NB4 (cell line): ENCODE results near the gene CYP2B6.
"Not testable (repeated sequence)": the region's sequence is repeated elsewhere in the genome, so short reads cannot be mapped to it uniquely, and the experiment has no call there.

Experiments
- DNase-seq: peaks from one replicate; pipeline ENCODE4 v3.0.0; 2010; ENCODE audit warnings: low read depth
- H3K4me3 ChIP-seq: one replicate; pipeline ENCODE4 v1.5.1; 2011; ENCODE audit warnings: mild to moderate bottlenecking, low read depth, low read length, moderate library complexity
- CTCF ChIP-seq: IDR thresholded peaks from one replicate; pipeline ENCODE4 v1.5.1; 2012; ENCODE audit warnings: low read depth, low read length
- MAX ChIP-seq: IDR thresholded peaks from 2 replicates; pipeline ENCODE4 v1.6.1; 2011; ENCODE audit warnings: low read depth, low read length
- MYC ChIP-seq: IDR thresholded peaks from 2 replicates; pipeline ENCODE4 v1.6.1; 2011; ENCODE audit warnings: low read depth, low read length
- POLR2A ChIP-seq: IDR thresholded peaks from 2 replicates; pipeline ENCODE4 v1.6.1; 2011; ENCODE audit warnings: mild to moderate bottlenecking; ENCODE audit not compliant: insufficient read length; ENCODE audit errors: extremely low read depth

Gene CYP2B6

GRCh38 chr19:40948580-40949299, 42.3 kb upstream of the CYP2B6 start:
- no peak overlapping the region for H3K4me3 ChIP-seq
- no peak for DNase-seq
- TF ChIP-seq POLR2A (no peak), MYC (no peak)

- H3K4me3 ChIP-seq, result no peak overlapping the region
- no peak for DNase-seq
- TF ChIP-seq POLR2A (no peak), MYC (no peak), MAX (no peak), CTCF (no peak)
Measured at GRCh38 chr19:40954573-40954972, 36.5 kb upstream of the CYP2B6 start.

GRCh38 chr19:40959338-40959737, 31.7 kb upstream of the CYP2B6 start:
- H3K4me3 ChIP-seq, result no peak overlapping the region
- DNase-seq, result no peak
- TF ChIP-seq CTCF, result no peak
- TF ChIP-seq MYC, result no peak
- TF ChIP-seq POLR2A, result no peak
- no peak for TF ChIP-seq MAX

- no peak for TF ChIP-seq CTCF
- TF ChIP-seq MAX, result no peak
- TF ChIP-seq MYC, result no peak
- no peak for TF ChIP-seq POLR2A
- no peak for DNase-seq
- H3K4me3 ChIP-seq, result no peak overlapping the region
Measured at GRCh38 chr19:40960062-40960685, 30.9 kb upstream of the CYP2B6 start.

- TF ChIP-seq CTCF (no peak), MYC (no peak), MAX (no peak), POLR2A (no peak)
- no peak for DNase-seq
- no peak overlapping the region for H3K4me3 ChIP-seq
Measured at GRCh38 chr19:40960780-40961179, 30.3 kb upstream of the CYP2B6 start.

- no peak for DNase-seq
- no peak overlapping the region for H3K4me3 ChIP-seq
- no peak for TF ChIP-seq POLR2A
- TF ChIP-seq CTCF, result no peak
- TF ChIP-seq MAX, result no peak
- no peak for TF ChIP-seq MYC
Measured at GRCh38 chr19:40962460-40962961, 28.6 kb upstream of the CYP2B6 start.

- H3K4me3 ChIP-seq, DNase-seq: not testable (repeated sequence)
Measured at GRCh38 chr19:40964361-40964760, 26.7 kb upstream of the CYP2B6 start.

- H3K4me3 ChIP-seq, DNase-seq: not testable (repeated sequence)
Measured at GRCh38 chr19:40965351-40965750, 25.7 kb upstream of the CYP2B6 start.

GRCh38 chr19:40966591-40966990, 24.5 kb upstream of the CYP2B6 start:
- H3K4me3 ChIP-seq, DNase-seq: not testable (repeated sequence)

- H3K4me3 ChIP-seq, DNase-seq: not testable (repeated sequence)
Measured at GRCh38 chr19:40968065-40968464, 23.0 kb upstream of the CYP2B6 start.
